Testis (tissue), 2 donors: ENCODE measurements around the gene CHRNA5.

ENCODE experiments used
- POLR2A ChIP-seq: fragments of 450-650 bp; IDR thresholded peaks from one replicate; pipeline ENCODE4 v1.6.1; 2017; ENCODE audit warnings: antibody characterized with exemption, mild to moderate bottlenecking, moderate library complexity
- TF ChIP-seq, protein P1 (sequence below), 3 experiments: fragments of 450-650 bp in 2 of 3; fragments of 200-600 bp in 1 of 3; sonication (generic) in 1 of 3; IDR thresholded peaks; one replicate each; pipeline ENCODE4 v1.5.1; 2016 to 2019; ENCODE audit warnings: antibody characterized with exemption in 3 of 3, mild to moderate bottlenecking in 2 of 3, moderate library complexity in 1 of 3

GRCh38 chr15:78637776-78638435, 72.6 kb downstream of the CHRNA5 start:
- TF ChIP-seq, protein P1, sequence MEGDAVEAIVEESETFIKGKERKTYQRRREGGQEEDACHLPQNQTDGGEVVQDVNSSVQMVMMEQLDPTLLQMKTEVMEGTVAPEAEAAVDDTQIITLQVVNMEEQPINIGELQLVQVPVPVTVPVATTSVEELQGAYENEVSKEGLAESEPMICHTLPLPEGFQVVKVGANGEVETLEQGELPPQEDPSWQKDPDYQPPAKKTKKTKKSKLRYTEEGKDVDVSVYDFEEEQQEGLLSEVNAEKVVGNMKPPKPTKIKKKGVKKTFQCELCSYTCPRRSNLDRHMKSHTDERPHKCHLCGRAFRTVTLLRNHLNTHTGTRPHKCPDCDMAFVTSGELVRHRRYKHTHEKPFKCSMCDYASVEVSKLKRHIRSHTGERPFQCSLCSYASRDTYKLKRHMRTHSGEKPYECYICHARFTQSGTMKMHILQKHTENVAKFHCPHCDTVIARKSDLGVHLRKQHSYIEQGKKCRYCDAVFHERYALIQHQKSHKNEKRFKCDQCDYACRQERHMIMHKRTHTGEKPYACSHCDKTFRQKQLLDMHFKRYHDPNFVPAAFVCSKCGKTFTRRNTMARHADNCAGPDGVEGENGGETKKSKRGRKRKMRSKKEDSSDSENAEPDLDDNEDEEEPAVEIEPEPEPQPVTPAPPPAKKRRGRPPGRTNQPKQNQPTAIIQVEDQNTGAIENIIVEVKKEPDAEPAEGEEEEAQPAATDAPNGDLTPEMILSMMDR (IDR thresholded peaks at IDR 0.05) = no peak
- TF ChIP-seq POLR2A = no peak
